ENCODE results near the gene SYNE2.

SYNE2 gene

DNA sequence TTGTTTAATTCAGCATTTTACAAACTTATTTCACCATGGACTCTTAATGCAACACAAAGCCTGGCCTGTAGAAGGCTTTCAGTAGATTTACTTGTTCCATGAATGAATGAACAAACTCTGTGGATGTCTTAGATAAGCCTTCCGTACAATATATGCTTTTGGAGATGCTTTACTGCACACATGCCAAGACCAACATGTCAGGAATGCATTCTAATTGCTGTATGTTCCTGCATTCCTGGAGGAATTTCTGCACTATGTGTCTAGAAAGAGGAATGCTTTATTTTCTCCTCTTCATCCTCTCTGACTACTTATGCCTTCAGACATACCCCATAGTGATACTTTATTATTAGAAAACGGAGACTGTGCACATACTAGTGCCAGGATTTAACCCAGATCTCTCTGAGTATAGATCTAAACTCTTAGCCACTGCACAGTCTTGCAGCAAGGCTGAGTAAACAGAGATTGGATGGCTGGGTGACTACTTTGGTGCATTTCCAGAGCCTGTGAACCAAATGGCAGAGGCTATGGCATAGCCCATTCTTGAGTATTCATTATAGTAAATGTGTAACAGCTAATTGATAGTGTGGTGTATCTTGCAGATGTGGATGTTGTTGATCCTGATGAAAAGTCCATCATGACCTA, 108.2 kb downstream of the SYNE2 start:
- no peak for DNase-seq

DNA sequence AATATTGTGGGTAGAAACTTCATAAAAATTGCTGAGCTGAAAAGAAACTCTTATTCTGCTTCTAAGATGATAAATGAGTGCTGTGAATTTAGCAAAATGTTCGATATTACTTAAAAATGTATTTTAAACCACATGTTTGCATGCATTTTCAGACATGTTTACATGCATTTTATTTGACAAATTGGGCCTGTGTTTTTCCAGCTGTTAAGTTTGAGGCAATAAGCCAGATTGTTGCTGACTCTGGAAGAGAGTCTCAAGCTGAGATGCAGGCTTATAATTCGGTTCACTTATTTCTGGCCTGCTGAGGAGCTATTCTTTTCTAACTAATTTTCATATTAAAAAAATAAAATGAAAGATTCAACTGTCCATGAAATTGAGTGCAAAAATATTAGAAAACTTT, 110.1 kb downstream of the SYNE2 start:
- DNase-seq, result no peak

DNA sequence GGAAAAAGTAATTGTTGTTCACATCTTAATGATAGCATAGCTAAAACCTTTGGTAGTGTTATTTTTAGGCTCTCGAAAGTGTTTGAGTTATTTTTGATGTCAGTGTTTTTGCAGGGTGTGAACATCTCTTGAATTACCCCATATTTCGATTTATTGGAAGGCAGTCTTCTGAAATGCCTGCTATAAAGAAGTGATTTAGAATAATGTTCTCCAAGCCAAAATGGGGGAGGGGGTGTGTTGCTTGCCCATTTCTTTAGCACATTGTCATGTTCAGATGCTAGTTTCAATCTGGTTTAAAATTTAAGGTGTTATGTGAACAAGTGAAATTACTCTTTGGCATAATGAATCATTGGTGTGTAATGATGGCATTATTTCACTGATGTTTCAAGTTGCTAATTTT, 110.6 kb downstream of the SYNE2 start:
- no peak for DNase-seq

DNA sequence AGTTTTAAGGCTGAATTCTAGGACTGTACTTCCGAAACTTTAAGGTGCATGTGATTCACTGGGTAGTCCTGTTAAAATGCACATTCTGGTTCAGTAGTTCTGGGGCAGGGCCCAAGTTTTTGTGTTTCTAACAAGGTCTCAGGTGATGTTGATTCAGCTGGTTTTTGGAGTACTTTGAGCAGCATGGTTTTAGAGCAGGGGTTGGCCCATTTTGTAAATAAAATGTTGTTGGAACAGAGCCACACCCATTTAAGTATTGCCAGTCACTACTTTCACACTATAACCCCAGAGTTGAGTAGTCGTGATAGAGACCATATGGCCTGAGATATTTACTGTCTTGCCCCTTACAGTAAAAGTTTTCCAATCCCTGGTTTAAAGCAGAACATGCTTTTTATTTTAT, 111.3 kb downstream of the SYNE2 start:
- no peak for DNase-seq

DNA sequence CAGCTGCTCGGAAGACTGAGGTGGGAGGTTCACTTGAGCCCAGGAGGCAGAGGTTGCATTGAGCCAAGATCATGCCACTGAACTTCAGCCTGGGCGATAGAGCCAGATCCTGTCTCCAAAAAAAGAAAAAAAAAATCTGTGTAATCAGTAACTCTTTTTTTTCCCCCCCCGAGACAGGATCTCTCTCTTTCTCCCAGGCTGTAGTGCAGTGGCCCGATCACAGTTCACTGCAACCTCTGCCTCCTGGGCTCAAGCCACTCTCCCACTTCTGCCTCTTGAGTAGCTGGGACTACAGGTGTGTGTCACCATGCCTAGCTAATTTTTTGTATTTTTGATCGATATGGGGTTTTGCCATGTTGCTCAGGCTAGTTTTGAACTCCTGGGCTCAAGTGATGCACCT, 113.6 kb downstream of the SYNE2 start:
- no peak for DNase-seq

DNA sequence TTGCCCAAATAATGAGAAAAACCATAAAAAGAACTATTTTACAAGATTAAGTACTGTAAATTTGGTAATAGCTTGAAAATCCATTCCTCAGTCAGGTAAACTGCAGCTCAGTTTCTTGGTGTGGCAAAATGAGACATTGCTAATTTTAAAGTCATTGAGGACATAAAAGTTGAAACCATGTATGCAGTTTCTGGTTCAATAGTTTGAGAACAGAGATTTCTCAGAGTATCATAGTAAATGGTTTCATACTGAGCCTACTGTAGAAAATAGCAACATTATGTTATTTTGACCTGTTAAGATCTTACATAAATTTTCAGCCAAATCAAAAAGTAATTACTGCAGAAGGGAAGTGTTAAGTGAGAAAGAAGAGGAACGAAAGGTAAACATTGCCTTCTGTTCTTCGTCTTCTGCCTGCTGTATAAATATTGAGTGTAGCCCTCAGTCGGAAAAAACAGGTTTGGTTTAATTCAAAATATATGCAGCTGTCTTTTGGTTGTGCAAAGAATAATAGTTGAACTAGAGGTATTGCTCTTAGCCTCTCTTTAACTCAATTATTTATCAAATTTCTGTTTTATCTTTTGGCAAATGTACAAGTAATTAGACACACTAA, 119.6 kb downstream of the SYNE2 start:
- DNase-seq, result no peak

DNA sequence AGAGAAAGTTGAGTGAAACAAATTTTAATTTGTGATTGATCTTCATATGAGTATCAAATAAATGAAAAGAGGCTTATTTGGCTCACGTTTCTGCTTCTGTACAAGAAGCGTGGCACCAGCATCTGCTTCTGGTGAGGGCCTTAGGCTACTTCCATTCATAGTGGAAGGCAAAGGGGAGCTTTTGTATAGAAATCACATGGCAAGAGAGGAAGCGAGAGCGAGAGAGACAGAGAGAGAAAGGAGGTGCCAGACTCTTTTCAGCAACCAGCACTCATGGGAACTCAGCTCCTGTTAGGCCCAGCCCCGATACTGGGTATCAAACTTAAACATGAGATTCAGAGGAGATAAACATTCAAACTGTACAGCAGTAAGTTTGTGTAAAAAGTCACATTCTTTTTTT, 121.4 kb downstream of the SYNE2 start:
- DNase-seq, result no peak

DNA sequence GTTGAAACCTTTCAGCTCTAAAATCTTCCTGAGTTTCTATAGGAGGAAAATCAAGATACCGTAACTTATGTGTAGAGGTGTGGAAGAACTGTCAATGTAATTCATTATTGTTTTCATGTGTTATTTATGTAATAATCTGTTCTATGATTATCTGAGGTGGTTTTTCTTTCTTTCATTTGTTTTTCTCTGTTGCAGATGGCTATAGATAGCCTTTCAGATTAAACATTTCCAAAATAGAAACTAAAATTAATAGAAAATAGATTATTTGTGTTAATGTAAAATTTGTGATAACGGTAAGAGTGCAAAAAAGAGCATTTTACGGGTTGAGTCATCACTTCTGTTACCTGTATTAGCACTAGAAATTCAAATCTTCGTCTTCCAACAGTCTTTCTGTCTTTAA, 128.8 kb downstream of the SYNE2 start:
- DNase-seq, result no peak

DNA sequence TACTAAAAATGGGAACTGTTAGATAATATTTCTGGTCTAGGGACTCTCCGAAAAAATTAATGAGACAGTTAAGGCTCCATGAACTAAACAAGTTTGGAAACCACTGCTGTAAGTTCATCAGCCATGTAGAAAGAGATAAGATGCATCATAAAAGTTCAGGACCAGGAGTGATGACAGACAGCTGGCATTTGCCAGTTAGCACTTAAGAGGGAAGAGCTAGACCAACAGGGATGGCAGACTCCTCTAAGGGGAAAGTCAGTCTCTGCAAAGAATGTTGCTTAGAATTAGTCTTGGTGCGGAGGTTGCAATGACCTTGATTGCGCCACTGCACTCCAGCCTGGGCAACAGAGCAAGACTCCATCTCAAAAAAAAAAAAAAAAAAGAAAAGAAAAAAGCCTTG, 129.4 kb downstream of the SYNE2 start:
- DNase-seq, result no peak

DNA sequence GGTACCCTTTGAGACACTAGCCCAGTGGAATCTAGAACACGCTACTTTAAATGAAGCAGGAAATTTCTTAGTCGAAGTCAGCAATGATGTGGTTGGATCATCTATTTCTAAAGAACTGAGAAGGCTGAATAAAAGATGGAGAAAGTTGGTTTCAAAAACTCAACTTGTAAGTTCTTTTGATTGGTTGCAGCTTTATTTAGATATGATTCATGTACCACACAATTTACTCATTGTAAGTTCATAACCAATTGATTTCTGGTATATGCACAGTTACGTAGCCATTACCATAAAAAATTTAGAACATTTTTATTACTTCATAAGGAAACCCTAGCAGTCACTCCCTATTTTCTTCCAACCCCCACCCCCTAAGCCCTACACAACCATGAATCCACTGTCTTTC, 129.8 kb downstream of the SYNE2 start:
- no peak for DNase-seq

DNA sequence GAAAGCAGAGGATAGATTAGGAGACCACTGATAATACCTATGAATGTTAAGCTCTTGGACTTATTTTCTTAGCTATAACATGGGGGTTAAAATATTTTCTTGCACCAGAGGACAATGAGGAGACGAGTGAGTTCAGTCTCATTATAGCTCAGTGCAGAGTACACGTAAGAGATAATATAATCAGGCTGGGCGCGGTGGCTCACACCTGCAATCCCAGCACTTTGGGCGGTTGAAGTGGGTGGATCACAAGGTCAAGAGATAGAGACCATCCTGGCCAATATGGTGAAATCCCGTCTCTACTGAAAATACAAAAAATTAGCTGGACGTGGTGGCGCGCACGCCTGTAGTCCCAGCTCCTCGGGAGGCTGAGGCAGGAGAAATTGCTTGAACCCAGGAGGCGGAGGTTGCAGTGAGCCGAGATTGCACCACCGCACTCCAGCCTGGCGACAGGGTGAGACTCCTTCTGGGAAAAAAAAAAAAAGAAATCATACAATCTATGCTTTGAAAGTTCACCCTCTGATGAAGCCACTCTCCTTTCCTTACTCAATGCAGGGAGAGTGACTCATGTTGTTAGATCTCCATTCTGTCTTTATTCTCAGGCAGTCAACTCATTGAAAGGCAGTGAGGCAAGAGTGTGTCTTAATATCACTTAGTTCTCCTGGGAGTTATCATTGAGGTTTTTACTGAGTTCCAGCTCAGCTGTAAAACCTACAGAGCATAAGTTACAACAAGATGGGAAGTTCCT, 134.2 kb downstream of the SYNE2 start:
- no peak for DNase-seq

DNA sequence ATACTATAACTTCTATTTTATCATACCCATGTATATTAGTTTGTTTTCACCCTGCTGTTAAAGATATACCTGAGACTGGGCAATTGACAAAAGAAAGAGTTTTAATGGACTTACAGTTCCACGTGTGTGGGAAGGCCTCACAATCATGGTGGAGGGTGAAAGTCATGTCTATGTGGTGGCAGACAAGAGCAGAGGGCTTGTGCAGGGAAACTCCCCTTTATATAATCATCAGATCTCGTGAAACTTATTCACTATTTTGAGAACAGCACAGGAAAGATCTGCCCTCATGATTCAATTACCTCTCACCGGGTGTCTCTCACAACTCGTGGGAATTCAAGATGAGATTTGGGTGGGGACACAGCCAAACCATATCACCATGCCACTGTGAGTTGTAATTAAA, 135.8 kb downstream of the SYNE2 start:
- DNase-seq, result no peak

DNA sequence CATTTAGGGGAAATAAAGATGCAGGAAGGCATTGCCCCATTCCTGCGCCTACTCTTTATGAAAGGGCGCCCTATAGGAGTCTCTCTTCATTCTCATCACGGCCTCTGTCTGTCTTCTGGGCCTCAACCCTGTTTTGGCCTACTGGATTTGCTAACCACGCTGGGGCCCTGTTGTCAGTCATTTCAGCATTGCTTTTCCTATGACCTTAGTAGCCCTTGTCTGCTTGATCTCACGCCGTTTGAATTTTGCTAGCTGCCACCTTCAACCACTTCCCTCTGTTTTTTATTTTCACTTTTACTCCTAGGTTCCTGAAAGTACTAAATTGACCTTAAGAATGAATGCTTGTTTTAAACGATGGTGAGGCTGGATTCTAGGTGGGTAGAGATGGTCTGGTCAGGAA, 139.0 kb downstream of the SYNE2 start:
- DNase-seq, result peak in 1 of 5 donors; percentile 41

DNA sequence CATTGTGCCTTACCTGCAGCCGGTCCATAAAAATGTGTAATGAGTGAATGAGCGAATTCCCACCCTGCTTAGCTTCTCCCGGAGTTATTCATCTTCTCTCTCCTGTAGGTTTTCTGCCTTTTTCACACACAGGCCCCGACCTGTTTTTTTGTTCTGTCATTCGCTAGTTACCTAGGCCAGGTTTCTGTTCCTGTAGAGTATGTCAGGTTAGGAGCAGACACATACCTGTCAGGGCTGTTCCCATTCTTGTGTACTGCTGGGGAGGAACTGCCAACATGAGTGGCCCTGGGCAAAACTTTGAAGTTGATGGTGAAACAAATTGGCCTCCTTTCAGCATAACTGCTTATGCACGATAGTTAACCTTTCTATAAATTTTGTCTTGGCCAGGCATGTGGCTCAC, 140.1 kb downstream of the SYNE2 start:
- DNase-seq, result no peak

DNA sequence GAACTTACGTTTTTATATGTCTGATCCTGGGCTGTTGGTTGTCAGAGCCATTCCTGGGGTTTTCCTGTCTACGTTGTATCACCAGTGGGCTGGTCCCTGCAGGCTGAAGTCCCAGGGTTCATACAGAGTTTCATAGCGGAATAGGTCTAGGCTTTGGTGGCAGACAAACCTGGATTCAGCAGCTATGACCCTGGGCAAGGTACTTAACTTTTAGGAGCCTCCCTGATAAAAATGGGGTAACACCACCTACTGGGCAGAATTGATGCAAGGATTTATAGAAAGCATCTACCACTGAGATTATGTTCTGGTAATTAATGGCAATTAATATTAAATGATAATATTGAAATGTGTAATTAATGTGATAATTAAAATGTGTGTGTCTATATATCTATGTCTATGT, 141.2 kb downstream of the SYNE2 start:
- DNase-seq, result no peak

DNA sequence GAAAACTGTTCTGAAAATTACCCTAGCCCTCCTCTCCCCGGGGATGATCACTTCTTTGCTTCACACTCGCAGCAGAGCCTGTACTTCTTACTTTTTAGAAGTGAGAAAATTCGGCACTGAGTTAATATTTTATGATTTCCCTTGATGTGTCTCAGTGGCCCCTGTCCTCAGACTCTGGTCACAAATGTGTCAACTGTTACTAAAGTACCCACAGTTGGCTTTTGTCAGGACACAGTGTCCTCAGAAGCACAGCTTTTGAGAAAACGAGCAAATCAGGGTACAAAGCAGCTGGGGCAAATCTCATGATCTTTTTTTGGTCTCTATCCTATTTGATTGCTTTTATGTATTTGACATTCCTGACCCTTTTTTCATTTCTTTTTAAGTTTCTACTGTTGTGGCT, 142.5 kb downstream of the SYNE2 start:
- DNase-seq, result no peak

DNA sequence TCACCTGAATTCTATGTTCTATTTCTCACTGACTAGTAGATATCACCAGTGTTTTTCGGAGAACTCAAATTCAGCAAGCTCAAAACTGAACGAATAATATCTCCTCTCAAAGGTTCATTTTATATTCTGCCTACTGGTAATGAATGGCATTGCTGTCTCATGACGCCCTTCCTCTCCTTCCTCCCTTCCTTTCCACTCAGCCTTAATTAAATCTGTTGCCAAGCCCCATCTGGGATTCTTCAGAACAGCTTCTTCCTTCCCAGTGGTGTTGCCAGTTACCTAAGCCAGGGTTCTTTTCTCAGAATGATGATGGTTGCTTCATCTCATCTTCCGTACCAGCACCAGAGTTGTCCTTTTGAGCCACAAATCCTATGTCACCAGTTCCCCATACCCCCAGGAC, 143.2 kb downstream of the SYNE2 start:
- no peak for DNase-seq

DNA sequence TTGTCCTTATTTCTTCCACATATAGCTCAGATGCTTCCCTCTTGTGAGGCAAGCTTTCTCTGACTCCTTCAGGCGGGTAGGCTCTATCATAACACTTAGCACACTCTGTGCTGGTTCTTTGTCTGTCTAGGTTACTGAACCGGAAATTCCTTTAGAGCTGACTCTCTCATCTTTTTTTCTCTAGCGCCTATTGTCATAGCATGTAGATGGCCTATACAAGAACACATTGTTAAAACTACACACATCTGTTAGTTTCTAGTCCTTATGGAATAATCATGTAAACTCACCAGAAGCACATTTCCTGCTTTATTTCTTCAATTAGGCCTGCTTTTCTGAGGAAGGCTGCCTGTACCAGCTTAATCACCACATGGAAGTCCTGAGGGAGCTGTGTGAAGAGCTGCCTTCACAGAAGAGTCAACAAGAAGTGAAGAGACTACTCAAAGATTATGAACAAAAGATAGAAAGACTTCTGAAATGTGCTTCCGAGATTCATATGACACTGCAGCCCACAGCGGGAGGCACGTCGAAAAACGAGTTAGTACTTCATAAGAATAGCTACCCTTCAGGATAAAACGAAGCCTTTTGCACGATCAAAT, 143.9 kb downstream of the SYNE2 start:
- no peak for DNase-seq

DNA sequence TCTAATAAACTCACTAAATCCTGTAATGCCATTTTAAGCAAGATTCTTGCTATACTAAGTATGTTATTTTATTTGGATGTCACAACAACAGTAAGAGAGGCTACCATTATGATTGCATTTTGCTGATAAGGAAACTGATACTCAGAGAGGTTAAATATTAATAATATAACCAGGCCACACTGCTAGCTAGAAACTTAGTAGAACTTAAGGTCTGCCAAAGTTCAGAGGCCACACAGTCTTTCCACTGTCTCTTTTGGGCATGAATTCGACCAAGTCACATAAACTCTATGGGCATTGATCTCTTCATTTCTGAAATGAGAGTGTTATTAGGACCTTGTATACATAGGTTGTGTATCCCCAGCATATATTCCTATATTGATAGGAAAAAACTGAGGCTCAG, 147.9 kb downstream of the SYNE2 start:
- DNase-seq, result no peak

DNA sequence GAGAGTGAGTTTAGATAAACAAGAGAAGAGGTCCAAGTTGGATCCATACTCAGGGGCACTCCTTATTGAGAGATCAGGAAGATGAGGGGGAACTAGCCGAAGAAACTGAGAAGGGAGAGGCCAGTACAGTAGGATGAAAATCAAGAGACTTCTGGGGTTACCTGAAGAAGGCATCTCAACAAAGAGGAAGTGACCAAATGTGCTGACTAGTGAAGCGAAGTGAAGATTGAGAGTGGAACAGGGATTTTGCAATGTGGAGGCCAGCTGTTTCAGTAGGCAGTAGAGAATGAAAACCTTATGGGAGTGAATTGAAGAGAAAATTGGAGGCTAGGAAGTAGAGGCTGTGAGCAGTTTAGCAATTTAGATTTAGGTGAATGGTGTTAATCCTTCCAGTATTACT, 153.0 kb downstream of the SYNE2 start:
- DNase-seq, result no peak

DNA sequence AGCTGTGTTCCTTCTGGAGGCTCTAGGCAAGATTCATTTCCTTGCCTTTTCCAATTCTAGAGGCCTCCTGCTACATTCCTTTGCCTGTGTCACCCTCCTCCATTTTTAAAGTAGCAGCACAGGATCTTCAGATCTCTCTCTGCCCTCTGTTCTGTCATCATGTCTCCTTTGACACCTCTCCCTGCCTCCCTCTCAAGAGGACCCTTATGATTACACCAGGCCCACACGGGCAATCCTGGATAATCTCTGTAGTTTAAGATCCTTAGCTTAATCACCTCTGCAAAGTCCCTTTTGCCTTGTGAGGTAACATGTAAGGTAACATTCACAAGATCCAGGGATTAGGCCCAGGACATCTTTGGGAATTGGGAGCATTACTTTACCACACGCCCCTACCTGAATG, 155.2 kb downstream of the SYNE2 start:
- no peak for DNase-seq

DNA sequence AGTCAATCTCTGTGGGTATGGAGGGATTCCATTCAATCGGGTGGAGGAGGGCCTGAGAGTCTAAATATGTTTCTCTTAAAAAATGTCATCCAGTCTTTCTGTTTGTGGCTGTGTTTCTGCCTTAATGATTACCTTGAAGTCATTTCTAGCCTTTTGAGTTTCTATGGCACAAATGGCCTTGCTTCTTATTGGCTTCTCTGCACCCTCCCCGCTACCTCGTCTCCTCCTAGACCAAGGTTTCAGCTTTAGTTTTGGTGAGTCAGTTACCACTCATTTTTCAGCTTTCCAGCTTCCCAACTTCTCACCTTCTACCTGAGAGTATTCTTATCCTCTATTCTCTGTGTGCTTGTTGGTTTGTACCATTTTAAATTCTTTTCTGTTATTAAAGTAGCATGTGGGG, 159.2 kb downstream of the SYNE2 start:
- no peak for DNase-seq

DNA sequence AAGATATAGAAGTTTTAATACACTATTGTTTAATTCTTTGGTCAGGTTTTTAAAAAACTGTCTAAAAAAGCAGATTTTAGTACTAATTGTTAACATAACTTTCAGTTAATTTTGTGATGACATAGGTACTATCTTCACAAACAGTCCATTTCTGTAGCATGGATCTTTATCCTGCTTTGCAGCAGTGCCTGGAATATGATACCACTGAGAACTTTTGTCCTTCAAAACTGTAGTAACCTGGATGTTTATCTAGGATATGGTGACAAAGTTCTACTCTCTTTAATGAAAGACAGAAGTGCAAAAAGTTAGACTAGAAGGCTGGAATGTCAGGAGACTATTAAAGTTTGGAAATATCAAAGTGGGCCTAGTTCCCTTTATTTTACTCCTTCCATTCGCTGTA, 159.9 kb downstream of the SYNE2 start:
- DNase-seq, result no peak

DNA sequence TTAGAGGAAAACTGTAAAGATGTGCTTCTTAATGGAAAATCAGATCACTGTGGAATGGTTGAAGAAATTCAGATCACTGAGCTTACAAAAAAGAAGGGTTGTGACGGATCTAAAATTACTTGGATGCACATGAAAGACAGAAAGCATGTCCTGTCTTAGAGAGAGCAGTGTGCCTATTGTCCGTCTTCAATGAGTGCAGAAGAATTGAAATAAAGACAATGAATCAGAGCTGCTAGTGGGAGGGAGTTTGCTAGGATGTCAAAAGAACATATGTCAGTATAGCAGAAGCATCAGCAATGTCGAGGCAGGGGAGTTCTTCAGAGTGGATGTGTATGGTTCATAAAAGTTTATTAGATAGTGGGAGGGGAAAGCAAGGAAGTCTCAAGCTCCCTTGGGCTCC, 172.7 kb downstream of the SYNE2 start:
- DNase-seq, result no peak

Measured in T-helper 1 cell (primary cell).